AG09319 (cell line): ENCODE data around the gene KRT1.

Experiments used
- DNase-seq: peaks from one replicate; pipeline ENCODE4 v3.0.0-alpha.2; 2010; ENCODE audit warnings: low read depth; ENCODE audit errors: extremely low read depth
- TF ChIP-seq, protein P1 (sequence below): IDR thresholded peaks from 2 replicates; pipeline ENCODE4 v1.5.1; 2011; ENCODE audit warnings: low read depth, mild to moderate bottlenecking, inconsistent platforms, low read length, moderate library complexity

Gene KRT1

DNA sequence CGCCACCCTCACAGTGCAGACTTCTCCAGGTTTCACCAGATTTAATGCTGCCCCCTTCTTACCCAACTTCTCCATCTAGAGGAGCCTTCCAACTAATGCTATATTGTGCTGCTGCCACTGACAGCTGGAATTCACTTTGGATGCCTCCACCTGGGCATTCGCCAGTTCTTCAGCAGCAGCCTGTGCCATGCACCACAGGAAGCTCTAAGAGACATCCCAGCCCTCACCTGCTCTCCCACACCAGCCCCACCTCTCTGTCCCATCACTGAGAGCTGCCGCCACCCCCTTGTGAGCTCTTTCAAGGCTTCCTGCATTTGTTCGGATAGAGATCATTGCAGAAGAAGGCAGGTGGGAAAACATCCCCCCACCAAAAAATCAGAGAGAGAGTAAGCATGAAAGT, 23.6 kb downstream of the KRT1 start:
- no peak for DNase-seq
- TF ChIP-seq, protein P1, sequence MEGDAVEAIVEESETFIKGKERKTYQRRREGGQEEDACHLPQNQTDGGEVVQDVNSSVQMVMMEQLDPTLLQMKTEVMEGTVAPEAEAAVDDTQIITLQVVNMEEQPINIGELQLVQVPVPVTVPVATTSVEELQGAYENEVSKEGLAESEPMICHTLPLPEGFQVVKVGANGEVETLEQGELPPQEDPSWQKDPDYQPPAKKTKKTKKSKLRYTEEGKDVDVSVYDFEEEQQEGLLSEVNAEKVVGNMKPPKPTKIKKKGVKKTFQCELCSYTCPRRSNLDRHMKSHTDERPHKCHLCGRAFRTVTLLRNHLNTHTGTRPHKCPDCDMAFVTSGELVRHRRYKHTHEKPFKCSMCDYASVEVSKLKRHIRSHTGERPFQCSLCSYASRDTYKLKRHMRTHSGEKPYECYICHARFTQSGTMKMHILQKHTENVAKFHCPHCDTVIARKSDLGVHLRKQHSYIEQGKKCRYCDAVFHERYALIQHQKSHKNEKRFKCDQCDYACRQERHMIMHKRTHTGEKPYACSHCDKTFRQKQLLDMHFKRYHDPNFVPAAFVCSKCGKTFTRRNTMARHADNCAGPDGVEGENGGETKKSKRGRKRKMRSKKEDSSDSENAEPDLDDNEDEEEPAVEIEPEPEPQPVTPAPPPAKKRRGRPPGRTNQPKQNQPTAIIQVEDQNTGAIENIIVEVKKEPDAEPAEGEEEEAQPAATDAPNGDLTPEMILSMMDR, result no peak

DNA sequence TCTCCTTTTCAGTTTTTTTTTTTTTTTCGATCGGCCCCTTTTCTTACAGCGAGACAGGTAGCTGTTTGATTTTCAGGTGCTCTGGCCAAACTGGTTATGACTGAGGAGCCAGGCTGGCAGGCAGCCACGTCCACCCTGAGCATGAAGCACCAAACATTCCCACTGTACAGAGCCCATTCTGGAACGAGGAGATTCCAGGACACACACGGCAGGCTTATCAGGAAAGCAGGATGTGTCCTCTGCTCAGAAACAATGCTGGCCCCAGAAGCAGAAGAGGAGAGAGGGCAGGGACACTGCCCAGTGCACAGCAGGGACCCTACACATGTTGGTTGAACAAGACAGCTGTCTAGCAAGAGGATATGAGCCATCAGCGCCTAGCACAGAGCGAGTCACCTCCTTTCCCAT, 24.5 kb downstream of the KRT1 start:
- DNase-seq, result no peak
- TF ChIP-seq, protein P1, result no peak

DNA sequence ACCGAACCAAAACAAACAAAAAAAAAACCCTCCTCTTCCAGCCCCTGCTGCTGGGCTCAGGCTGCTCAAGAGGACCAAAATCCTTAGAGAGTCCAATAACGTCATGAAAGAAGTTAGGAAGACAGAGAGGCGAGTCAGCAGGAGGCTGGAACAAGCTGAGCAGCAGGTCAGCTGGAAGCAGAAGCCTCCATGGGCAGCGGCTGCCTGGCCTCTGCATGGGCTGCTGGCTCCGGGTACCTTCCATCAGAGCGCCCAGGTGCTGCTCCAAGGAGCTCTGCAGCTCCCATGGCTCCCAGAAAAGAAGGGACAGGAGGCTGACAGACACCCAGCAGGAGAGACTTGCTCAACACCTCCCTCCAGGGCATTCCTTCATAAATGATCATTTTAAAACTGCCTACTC, 25.0 kb downstream of the KRT1 start:
- DNase-seq, result no peak
- TF ChIP-seq, protein P1, result no peak

DNA sequence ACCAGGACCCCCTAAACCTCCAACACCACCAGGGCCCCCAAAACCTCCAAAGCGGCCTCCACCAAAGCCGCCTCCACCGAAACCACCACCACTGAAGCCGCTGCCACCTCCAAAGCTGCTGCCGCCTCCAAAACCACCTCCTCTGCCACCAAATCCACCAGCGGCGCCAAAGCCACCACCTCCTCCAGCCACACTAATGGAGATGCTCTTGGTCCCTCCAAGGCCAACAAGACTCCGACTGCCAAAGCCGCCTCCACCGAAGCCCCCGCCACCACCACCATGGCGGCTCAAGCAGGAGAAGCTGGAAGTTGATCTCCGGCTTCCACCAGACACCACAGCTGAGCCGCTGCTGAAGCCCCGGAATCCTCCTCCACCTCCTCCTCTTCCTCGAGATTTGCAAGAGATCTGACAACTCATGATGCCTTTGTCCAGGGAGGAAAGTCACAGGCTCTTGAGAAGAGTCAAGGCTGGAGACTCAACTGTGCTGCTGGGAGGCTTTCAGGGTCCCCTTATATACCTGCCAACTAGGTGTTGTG, 28.4 kb downstream of the KRT1 start, which contains the start of gene KRT2:
TSS of gene KRT2 (minus strand) at position 486 of the 536 bp plus-strand sequence. CDS start at position 417, 69 bp downstream.
- DNase-seq, result no peak
- TF ChIP-seq, protein P1, result no peak

DNA sequence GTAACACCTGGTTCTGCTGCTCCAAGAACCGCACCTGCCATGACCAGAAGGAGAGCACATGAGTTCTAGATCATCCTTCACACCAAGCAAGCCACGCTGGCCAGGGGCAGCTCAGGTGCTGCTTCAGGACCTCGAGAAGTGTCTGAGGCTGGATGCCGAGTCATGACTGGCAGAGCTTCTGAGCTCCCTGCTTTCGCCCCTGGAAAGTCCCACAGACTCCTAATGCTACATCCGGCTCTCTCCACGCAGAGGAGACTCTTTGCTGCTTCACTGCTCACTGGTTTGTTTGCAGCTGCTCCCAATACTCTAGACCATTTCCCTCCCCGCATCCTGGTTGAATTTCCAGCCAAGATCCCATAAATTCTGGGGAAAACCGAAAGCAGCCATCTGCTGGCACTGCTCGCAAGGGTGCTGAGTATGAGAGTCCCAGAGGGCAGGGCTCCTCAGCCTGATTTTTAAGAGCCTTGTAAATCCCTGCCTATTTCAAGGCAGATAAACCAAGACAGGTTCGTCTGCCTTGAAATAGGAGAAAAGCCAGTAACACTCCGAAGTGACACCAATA, 29.6 kb downstream of the KRT1 start:
- DNase-seq, result no peak
- TF ChIP-seq, protein P1, result no peak

DNA sequence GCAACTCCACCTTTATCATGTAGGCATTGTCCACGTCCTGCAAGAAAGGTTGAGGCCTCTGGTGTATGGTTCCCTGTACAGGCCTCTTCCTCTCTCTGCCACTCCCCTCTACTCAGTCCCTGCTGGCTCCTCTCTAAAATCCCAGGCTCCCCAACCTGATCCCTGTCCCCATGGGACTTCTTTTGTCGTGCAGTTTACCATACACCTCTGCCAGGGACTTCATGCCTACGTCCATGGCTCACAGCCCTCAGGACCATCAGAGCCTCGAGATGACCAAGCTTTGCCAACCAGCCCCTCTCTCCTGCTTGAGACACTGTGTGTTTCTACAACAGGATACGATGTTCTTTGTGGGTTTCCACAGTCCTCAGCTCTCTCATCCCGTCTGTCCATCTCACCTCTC, 31.1 kb downstream of the KRT1 start:
- DNase-seq, result no peak
- TF ChIP-seq, protein P1, result no peak

DNA sequence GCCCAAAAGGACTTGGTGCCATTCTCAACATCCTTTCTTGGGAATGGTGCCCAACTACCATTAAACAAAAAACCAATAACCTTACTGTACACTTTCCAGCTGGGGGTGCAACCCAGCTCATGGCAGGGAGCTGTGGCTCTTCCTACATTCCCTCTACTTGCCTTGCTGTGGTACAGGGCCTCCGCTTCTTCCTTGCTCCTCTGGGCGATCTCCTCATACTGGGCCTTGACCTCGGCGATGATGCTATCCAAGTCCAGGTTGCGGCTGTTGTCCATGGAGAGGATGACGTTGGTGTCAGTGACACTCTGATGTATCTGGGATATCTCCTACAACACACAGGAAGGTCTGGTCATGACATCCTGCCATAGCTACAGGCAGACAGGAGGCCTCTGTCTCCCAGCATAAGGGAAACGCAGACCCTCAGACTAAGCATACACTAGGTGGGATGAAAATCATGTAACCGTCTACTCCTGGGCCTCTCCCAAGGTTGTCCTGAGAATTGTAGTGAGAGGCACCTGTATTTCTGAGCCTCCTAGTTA, 32.1 kb downstream of the KRT1 start:
- TF ChIP-seq, protein P1, result no peak
- no peak for DNase-seq
